GM18870 (cell line): ENCODE results near the gene BSN.
"Not testable (repeated sequence)": the region's sequence is repeated elsewhere in the genome, so short reads cannot be mapped to it uniquely, and the experiment has no call there.

ENCODE experiments used
- ATAC-seq: cut with Tn5 transposase; IDR thresholded peaks from one replicate; pipeline ENCODE4 v1.9.1; 2021; ENCODE audit warnings: moderate library complexity; ENCODE audit not compliant: unreplicated experiment

BSN gene

GRCh38 chr3:49533786-49534519 is 20.3 kb upstream of the BSN start:
- no peak for ATAC-seq

DNA sequence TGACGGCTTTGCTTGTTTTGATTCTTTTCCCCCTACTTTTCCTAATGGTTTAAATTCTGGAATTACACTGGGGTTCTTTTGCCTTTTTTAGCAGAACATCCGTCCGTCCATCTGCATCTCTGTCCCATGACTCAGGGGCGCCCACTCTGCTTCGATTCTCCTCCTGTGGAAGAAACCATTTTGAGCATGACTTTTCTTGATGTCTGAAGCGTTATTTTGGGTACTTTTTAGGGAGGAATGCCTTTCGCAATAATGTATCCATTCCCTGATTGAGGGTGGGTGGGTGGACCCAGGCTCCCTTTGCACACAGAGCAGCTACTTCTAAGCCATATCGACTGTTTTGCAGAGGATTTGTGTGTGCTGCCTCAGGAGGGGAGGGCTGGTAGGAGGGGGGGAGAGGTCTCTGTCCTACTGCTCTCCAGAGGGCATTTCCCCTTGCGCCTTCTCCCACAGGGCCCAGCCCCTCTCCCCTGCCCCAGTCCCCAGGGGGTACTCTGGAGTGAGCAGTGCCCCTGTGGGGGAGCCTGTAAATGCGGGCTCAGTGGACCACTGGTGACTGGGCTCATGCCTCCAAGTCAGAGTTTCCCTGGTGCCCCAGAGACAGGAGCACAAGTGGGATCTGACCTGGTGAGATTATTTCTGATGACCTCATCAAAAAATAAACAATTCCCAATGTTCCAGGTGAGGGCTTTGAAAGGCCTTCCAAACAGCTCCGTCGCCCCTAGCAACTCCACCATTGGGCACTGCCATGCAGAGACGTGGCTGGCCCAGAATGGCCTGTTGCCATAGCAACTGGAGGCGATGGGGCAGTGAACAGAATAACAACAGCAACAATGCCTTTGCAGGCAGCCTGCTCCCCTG is 19.5 kb upstream of the BSN start:
- ATAC-seq = no peak

- no peak for ATAC-seq
Measured at GRCh38 chr3:49535971-49536874, 18.1 kb upstream of the BSN start.

DNA sequence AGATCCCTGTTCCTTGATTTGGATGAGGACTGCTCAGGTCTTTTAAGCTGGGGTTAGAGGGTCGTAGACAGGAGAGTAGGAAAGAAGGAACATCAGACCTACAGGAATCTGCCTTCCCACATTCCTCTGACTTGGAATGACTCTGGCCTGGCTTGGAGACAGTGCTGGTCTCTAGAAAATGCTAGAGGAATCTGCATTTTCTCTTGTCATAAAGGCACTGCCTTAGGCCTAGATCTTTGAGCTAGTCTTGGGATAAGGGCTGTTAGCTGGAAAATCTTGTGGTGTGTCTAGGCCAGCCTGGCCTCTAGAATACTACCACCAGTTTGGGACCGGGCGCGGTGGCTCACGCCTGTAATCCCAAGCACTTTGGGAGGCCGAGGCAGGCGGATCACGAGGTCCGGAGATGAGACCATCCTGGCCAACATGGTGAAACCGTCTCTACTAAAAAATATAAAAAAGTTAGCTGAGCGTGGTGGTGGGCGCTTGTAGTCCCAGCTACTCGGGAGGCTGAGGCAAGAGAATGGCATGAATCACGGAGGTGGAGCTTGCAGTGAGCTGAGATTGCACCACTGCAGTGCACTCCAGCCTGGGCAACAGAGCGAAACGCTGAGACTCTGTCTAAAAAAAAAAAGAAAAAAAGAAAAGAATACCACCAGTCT is 17.3 kb upstream of the BSN start:
- ATAC-seq = no peak

DNA sequence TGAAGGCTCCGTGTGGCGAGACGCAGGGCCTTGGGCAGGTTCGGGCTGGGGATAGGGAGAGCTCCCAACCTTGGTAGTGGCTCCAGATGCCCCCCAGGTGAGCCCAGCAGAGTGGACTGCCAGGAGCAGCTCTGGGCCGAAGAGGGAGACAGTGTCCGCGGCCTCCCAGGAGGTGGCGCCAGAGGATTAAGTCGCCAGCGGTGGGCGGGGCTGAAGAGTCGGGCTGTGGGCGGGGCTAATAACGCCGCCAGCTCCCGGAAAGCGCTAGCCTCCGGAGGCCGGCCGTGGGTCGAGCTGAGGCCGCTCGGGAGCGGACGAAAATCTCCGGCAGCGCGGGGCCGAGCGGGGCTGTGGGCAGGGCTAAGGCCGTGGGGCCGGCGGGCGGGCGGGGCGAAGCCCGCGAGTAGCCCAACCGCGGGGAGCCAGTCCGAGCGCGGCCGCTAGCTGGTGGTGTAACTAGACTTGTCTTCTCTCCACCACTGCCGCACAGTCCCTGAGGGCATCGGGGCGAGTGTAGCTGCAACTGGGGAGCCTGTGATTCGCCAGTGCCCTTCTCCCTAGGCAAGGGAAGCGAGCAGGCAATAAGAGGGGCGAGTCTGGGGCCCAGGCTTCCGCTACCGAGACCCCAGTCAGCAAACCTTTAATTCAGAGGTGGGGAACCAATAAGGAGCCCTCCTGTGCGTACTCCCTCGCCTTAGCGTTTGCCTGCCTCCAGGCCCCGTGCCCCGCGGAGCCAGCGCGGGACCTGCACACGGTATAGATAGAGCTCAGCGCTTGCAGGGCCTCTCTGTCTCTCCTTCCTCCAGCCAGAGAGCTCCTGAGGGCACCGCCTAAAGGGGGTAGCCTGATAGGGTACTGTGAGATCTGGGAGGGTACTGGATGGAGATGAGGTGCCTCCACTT is 14.4 kb upstream of the BSN start:
- ATAC-seq = peak; percentile 80

DNA sequence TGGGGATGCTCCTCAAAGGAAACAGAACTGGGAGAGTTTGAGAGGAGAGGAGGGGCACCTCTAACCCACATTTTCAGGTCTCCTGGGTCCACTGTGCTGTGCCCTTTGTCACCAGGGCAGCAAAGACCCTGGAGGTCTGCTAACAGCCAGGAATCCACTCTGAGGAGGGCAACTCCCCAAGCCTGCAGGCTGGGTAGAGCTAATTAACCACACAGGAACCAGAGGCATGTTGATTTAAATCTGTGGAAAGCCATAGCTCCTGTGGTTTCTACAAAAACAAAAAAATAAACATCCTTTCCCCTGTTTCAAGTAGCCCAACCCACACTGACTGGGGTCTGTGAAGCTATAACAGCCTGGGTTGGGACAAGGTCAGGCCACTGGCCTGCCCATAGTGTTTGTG is 2.2 kb upstream of the BSN start:
- no peak for ATAC-seq

DNA sequence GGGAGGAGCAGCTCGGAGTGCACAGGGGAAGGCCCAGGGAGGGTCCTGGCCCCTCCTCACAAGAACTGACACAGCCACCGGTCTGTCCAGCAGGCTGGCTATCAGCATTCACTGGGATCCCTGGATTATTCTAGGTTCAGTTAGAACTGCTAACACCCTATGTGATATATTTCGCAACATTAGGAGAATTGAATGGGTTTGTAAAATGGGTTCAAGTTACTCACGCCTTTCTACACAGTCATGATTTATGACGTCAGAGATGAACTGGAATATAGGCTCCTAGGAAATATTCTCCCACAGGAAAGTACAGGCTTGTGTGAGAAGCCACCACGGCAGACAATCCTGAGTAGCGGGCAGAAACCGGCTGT is 969 bp upstream of the BSN start:
- no peak for ATAC-seq

DNA sequence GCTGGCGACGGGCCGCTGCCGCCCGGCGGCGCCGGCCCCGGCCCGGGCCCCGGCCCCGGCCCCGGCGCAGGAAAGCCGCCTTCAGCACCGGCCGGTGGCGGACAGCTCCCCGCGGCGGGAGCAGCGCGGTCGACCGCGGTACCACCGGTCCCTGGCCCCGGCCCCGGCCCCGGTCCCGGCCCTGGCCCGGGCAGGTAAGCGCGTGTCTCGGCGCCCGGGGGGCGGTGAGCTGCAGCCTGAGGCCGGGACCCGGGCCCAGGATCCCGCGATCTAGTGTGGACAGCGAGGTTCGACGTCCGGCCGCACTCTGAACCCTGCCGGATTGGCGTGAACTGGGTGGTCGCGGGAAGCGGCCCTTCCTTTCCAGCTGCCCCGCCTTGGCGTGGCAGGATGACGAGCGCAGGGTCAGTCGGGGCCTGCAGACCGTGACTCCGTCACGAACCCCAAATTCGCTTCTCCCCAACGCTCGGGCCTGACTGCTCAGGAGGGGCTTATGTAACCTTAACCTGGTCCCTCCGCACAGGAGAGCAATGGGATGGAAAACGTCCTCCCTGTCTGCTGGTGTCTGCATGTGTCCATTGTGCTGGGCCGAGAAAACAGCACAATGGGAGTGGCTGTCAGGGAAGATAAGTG is 472 bp downstream of the BSN start:
- no peak for ATAC-seq

- no peak for ATAC-seq
Measured at GRCh38 chr3:49556500-49557275, 2.4 kb downstream of the BSN start.

DNA sequence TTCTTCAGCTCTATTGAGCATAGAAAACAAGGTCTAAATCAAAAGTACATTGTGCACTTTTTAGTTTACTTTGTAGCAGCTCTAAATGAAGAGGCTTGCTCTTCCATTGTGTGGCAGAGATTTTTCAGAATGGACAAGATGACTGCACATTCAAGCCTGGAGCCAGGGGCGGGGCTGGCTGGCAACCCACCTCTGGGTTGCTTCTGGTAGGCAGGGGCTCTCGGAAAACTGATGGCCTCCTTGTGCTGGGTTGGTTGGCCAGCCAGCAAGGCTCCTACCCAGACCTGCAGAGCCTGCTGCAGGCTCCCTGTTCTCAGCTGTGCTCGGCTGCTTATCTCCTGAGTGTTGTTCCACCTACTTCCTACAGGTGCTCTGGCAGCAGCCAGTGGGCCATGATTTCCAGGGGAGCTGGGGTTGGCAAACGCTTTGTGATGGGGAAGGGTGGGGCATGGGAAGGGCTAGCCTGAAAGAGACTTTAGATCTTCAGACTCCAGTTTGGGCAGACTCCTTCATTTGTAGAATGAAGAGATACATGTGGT is 8.8 kb downstream of the BSN start:
- no peak for ATAC-seq

DNA sequence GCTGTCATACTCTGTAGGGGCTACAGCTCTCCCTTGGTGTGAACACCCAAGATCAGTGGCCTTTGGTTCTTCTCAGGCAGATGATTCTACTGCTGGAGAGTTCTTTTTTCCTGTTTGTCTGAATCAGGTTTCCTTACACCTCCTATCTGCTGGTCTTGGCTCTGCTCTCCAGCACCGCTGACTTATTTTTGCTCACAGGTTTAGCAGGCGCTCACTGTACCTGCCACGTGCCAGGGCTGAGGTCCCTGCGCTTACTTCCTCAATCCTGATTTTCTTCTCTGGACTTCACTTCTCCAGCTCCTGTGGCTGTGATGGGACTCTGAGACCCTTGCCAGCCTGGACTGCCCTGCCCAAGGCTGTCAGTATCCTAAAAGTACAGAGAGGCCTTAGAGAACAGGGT is 9.5 kb downstream of the BSN start:
- ATAC-seq = no peak

- no peak for ATAC-seq
Measured at GRCh38 chr3:49566312-49566711, 12.0 kb downstream of the BSN start.

DNA sequence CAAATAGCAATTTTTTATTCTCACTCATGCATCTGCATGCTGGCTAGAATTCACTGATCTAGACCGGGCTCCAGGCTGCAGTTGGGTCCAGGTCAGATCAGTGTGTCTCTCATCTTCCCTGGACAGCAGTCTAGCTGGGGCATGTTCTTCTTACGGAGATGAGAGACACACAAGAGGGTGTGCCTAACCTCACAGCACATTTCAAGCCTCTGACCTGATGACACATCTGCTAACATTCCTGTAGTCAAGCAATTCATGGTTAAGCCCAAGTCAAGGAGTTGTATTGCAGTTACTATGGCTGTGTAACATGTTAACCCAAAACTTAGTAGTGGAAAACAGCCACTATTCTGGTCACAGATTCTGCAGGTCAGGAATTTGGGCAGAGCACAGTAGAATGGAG is 13.1 kb downstream of the BSN start:
- no peak for ATAC-seq

GRCh38 chr3:49568965-49569364 is 14.7 kb downstream of the BSN start:
- ATAC-seq = no peak

- ATAC-seq = no peak
Measured at GRCh38 chr3:49570028-49570654, 15.9 kb downstream of the BSN start.

- ATAC-seq = no peak
Measured at GRCh38 chr3:49582177-49582576, 27.9 kb downstream of the BSN start.

DNA sequence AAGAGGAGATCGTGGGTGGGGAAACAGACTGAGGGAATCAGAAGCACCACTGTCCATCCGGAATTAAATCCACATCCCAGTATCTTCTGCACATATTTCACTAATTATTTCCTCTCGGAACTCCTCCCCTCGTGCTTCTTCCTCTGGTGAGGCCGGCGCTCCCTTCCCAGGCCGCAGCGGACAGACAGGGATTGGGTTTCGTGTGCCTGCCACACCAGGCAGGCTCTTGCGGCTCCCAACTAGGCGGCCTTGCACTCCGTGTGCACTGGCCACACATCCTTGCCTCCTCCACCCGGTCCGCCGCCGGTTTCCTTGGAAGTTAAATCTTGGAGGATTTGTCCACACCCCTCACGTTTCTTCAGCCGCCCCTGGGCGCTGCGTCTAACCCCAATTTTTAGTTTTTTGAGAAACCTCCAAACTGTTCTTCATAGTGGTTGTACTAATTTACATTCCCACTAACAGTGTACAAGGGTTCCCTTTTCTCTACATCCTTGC is 31.0 kb downstream of the BSN start:
- not testable (repeated sequence) for ATAC-seq

GRCh38 chr3:49591615-49592014 is 37.3 kb downstream of the BSN start:
- ATAC-seq = no peak
